ENCODE data around the gene NDUFA3. TPM values are rescaled to one million over a fixed set of nuclear protein-coding genes. Genes with fewer than 3 reads are reported as not detected.
A peak's percentile ranks its signal among the peaks of the same experiment; 100 is the strongest.

The NDUFA3 gene
- total and polyA plus RNA-seq, 2 donors (not counting 1 experiment from before 2014, with no cell fraction given), result 55.4 to 94.4 TPM

DNA sequence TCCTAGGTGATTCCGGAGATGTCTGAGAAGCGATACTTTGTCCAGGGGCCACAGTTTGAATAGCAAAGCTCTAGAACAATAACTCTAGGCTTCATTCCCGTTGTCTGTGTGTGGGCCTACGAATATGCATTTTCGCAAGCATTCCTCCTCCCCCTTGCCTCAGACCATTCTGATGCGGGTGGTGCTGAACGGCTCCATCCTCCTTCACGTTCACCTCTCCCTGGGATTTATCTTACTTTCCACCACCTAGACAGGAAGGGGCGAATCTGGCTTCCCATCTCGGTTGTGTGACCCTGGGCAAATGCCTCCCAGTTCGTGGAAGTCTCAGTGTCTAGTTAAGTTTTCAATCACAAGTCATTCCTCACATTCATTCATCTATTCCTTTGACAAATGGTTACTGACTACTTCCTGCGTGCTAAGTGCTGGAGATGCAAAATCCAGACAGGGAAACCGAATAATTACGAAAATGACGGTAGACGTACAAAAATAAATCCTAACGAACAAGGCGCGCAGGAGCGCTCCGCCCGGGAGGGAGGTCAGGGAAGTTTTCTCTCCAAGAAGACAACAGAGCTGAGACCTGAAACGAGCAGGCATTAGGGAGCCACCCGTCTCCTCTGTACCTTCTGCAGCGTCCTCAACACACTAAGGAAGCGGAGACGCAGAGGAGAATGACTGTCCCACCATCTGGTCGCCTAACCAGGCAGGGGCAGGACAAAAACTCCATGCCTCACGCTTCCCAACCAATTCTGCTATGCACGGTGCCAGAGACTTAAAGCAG, 33.6 kb downstream of the NDUFA3 start:
- DNase-seq, result peak; percentile 43
- H3K27ac Mint-ChIP-seq, result peak overlapping the region; percentile 89
- peak overlapping the region; percentile 89 for H3K4me3 Mint-ChIP-seq
- H3K9ac ChIP-seq (ENCODE audit: low read length), result peak overlapping the region; percentile 61
- POLR2A ChIA-PET, result interaction anchor here (0.8 to 1.8 kb wide), 7 partner anchors 16 to 1518 kb away, joined by 3 to 25 read pairs (median 5); partner anchors contain the start of genes LENG1, MBOAT7, NDUFA3 and PRPF31
- CTCF ChIA-PET, result interaction anchor here (1.1 to 2.0 kb wide), 5 partner anchors 21 to 940 kb away, joined by 3 to 7 read pairs (median 5); partner anchors contain the start of genes LENG1, PRPF31 and TFPT
- H4K20me1 ChIP-seq (ENCODE audit: control insufficient read depth, insufficient read depth, low read length, poor library complexity, severe bottlenecking), result peaks cover 34% of the 10 kb centered on the region
- peak overlapping the region; percentile 4 to 15 for H3K27ac ChIP-seq (ENCODE audit: low read length in 2 of 2)
- 6% methylated on average over 29 of the region's 30 CpGs for WGBS (ENCODE audit: insufficient coverage)
- intact Hi-C loops (cut with micrococcal nuclease), result no loop called here
- H3K4me3 ChIP-seq (ENCODE audit: control extremely low read depth in 1 of 5, extremely low read depth in 1 of 5, insufficient read depth in 1 of 5, low read depth in 2 of 5, low read length in 4 of 5), result peak overlapping the region; percentile 9 to 65 (median 48)
- H3K9me3 Mint-ChIP-seq (ENCODE audit: insufficient read depth), result no peaks in the 10 kb centered on the region
- H3K4me1 ChIP-seq (ENCODE audit: control insufficient read depth in 2 of 2, insufficient read depth in 2 of 2, low read length in 2 of 2), result peaks cover 24 to 32% of the 10 kb centered on the region in 2 donors
- peak overlapping the region; percentile 81 for H2AFZ ChIP-seq (ENCODE audit: insufficient read depth, low read depth, low read length, poor library complexity, severe bottlenecking)
- H3K9me3 ChIP-seq (ENCODE audit: control extremely low read depth in 1 of 3, control insufficient read depth in 2 of 3, insufficient read depth in 1 of 3, low read length in 2 of 3), result no peaks in the 10 kb centered on the region
- peak overlapping the region; percentile 82 for H3K4me2 ChIP-seq (replicated peaks; ENCODE audit: low read depth, low read length, poor library complexity, severe bottlenecking)
- H3K4me1 Mint-ChIP-seq, result peaks cover 41% of the 10 kb centered on the region
- H3K27me3 ChIP-seq (replicated peaks in 1 of 4; ENCODE audit: control extremely low read depth in 1 of 4, control insufficient read depth in 3 of 4, insufficient read depth in 4 of 4, low read length in 3 of 4), result peaks cover 0 to 13% (median 2%) of the 10 kb centered on the region in 4 experiments
- peaks cover 0 to 11% of the 10 kb centered on the region in 2 experiments for H3K36me3 ChIP-seq (replicated peaks in 1 of 2; ENCODE audit: control extremely low read depth in 1 of 2, control insufficient read depth in 1 of 2, extremely low read depth in 1 of 2, insufficient read depth in 2 of 2, low read length in 1 of 2)
- ATAC-seq (ENCODE audit: low read depth), result no peak
- H3K79me2 ChIP-seq (ENCODE audit: control insufficient read depth, insufficient read depth, low read length), result peaks cover 37% of the 10 kb centered on the region
- peaks cover 4% of the 10 kb centered on the region for H3K27me3 Mint-ChIP-seq
- TF ChIP-seq, protein P1, sequence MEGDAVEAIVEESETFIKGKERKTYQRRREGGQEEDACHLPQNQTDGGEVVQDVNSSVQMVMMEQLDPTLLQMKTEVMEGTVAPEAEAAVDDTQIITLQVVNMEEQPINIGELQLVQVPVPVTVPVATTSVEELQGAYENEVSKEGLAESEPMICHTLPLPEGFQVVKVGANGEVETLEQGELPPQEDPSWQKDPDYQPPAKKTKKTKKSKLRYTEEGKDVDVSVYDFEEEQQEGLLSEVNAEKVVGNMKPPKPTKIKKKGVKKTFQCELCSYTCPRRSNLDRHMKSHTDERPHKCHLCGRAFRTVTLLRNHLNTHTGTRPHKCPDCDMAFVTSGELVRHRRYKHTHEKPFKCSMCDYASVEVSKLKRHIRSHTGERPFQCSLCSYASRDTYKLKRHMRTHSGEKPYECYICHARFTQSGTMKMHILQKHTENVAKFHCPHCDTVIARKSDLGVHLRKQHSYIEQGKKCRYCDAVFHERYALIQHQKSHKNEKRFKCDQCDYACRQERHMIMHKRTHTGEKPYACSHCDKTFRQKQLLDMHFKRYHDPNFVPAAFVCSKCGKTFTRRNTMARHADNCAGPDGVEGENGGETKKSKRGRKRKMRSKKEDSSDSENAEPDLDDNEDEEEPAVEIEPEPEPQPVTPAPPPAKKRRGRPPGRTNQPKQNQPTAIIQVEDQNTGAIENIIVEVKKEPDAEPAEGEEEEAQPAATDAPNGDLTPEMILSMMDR (IDR thresholded peaks at IDR 0.05), result no peak
- no peak for TF ChIP-seq EZH2 (IDR thresholded peaks at IDR 0.05; ENCODE audit: borderline replicate concordance, insufficient read depth, low read depth, low read length, poor library complexity, severe bottlenecking)
